NT2/D1 (cell line): ENCODE data around the gene CDH4.

Experiments
- SUZ12 ChIP-seq: IDR thresholded peaks from 2 replicates; pipeline ENCODE4 v1.6.1; 2011; ENCODE audit not compliant: insufficient read length, insufficient read depth; ENCODE audit errors: extremely low read depth
- YY1 ChIP-seq: IDR thresholded peaks from 2 replicates; pipeline ENCODE4 v1.6.1; 2011; ENCODE audit not compliant: insufficient read length, insufficient read depth

- no peak for TF ChIP-seq YY1
- TF ChIP-seq SUZ12, result no peak
Observed at GRCh38 chr20:61718361-61719005, 466.4 kb downstream of the CDH4 start.
